Measurements from ENCODE around the gene GSDME. TPM values are rescaled to one million over a fixed set of nuclear protein-coding genes. Genes with fewer than 3 reads are reported as not detected.

The GSDME gene
- total and polyA plus RNA-seq, 2 donors (not counting 1 experiment from before 2014, with no cell fraction given), result 40.8 to 57.1 TPM

DNA sequence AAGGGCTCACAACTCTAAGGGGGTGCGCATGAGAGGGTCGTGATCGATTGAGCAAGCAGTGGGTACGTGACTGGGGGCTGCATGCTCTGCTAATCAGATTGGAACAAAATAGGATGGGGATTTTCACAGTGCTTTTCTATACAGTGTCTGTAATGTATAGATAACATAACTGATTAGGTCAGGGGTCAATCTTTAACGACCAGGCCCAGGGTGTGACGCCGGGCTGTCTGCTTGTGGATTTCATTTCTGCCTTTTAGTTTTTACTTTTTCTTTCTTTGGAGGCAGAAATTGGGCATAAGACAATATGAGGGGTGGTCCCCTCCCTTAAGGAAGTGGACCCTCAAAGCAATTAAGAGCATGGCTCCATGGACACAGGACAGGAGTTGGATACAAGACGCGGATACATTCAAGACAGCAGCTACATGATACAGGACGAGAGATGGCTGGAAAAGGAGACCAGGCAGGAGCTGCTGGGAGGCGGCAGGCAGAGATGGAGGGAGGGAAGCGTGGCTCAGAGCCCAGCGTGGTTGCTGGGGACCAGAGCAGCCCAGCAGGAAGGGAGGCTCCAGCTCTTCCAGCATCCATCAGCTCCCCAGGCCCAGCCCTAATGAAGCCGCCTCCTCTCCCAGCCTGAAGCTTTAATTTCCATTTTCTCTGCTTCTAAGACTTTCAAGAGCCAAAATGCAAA, 31.6 kb downstream of the GSDME start:
- TF ChIP-seq, protein P1, sequence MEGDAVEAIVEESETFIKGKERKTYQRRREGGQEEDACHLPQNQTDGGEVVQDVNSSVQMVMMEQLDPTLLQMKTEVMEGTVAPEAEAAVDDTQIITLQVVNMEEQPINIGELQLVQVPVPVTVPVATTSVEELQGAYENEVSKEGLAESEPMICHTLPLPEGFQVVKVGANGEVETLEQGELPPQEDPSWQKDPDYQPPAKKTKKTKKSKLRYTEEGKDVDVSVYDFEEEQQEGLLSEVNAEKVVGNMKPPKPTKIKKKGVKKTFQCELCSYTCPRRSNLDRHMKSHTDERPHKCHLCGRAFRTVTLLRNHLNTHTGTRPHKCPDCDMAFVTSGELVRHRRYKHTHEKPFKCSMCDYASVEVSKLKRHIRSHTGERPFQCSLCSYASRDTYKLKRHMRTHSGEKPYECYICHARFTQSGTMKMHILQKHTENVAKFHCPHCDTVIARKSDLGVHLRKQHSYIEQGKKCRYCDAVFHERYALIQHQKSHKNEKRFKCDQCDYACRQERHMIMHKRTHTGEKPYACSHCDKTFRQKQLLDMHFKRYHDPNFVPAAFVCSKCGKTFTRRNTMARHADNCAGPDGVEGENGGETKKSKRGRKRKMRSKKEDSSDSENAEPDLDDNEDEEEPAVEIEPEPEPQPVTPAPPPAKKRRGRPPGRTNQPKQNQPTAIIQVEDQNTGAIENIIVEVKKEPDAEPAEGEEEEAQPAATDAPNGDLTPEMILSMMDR (conservative IDR thresholded peaks at IDR 0.05 in 1 of 2, IDR thresholded peaks at IDR 0.05 in 1 of 2; ENCODE audit: low read depth in 1 of 2, low read length in 2 of 2), result no peak
- no peak for TF ChIP-seq EZH2 (IDR thresholded peaks at IDR 0.05; ENCODE audit: low read length, missing control alignments)
- Histone ChIP-seq H3K4me3 (replicated peaks in 1 of 4; ENCODE audit: control extremely low read depth in 1 of 4, insufficient read depth in 1 of 4, low read depth in 3 of 4, low read length in 4 of 4) (no peak overlapping the region), H3K27me3 (ENCODE audit: control insufficient read depth, insufficient read depth, low read length) (no peaks in the 10 kb centered on the region), H3K4me1 (ENCODE audit: control insufficient read depth, extremely low read depth, insufficient read depth, low read length) (peaks cover 2% of the 10 kb centered on the region), H3K27ac (ENCODE audit: insufficient read depth, low read length) (no peak overlapping the region), H3K79me2 (ENCODE audit: control insufficient read depth, insufficient read depth, low read length) (no peaks in the 10 kb centered on the region), H3K9ac (ENCODE audit: insufficient read depth, low read length) (no peak overlapping the region), H2AFZ (ENCODE audit: low read length) (no peak overlapping the region), H3K9me3 (ENCODE audit: control insufficient read depth, insufficient read depth, low read depth, low read length) (no peaks in the 10 kb centered on the region), H3K36me3 (ENCODE audit: control insufficient read depth, insufficient read depth, low read length) (no peaks in the 10 kb centered on the region), H3K4me2 (ENCODE audit: extremely low read depth, insufficient read depth, low read length) (no peak overlapping the region), H4K20me1 (ENCODE audit: control insufficient read depth, extremely low read depth, insufficient read depth, low read length) (no peaks in the 10 kb centered on the region)
- no peak for DNase-seq (ENCODE audit: low read depth in 2 of 2)

DNA sequence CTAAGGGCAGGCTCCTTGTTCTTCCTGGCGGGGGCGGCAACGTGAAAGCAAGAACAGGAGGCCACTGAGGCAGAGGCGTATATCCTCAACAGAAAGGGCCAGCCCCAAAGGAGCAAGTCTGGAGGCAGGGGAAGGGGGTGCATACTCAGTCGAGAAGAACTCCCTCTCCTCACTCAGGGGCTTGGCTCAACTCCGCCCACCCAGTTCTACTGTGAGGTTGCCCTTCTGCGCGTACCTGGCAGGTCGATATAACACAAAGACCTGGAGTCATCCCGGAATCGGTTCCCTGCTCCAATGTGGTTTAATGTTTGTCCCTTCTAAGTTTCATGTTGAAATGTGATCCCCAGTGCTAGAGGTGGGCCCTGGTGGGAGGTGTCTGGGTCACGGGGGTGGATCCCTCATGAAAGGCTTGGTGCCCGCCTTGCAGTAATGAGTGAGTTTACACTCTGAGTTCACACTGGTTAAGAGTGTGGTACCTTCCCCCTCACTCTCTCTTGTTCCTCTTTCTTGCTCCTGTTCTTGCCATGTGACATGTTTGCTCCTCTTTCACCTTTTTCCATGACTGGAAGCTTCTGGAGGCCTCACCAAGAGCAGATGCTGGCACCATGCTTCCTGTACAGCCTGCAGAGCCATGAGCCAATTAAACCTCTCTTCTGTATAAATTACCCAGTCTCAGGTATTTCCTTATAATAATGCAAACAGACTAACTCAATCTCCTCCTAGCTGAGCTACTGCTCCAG, 32.6 kb downstream of the GSDME start:
- Histone ChIP-seq H3K9me3 (ENCODE audit: control insufficient read depth, insufficient read depth, low read depth, low read length) (no peaks in the 10 kb centered on the region), H3K27me3 (ENCODE audit: control insufficient read depth, insufficient read depth, low read length) (no peaks in the 10 kb centered on the region), H3K9ac (ENCODE audit: insufficient read depth, low read length) (no peak overlapping the region), H3K27ac (ENCODE audit: insufficient read depth, low read length) (no peak overlapping the region), H3K4me3 (replicated peaks in 1 of 4; ENCODE audit: control extremely low read depth in 1 of 4, insufficient read depth in 1 of 4, low read depth in 3 of 4, low read length in 4 of 4) (no peak overlapping the region), H3K4me2 (ENCODE audit: extremely low read depth, insufficient read depth, low read length) (no peak overlapping the region), H3K36me3 (ENCODE audit: control insufficient read depth, insufficient read depth, low read length) (no peaks in the 10 kb centered on the region), H3K79me2 (ENCODE audit: control insufficient read depth, insufficient read depth, low read length) (no peaks in the 10 kb centered on the region), H3K4me1 (ENCODE audit: control insufficient read depth, extremely low read depth, insufficient read depth, low read length) (peaks cover 2% of the 10 kb centered on the region), H2AFZ (ENCODE audit: low read length) (no peak overlapping the region), H4K20me1 (ENCODE audit: control insufficient read depth, extremely low read depth, insufficient read depth, low read length) (no peaks in the 10 kb centered on the region)
- TF ChIP-seq EZH2 (IDR thresholded peaks at IDR 0.05; ENCODE audit: low read length, missing control alignments), result no peak
- TF ChIP-seq, protein P1 (conservative IDR thresholded peaks at IDR 0.05 in 1 of 2, IDR thresholded peaks at IDR 0.05 in 1 of 2; ENCODE audit: low read depth in 1 of 2, low read length in 2 of 2), result no peak
- no peak for DNase-seq (ENCODE audit: low read depth in 2 of 2)

DNA sequence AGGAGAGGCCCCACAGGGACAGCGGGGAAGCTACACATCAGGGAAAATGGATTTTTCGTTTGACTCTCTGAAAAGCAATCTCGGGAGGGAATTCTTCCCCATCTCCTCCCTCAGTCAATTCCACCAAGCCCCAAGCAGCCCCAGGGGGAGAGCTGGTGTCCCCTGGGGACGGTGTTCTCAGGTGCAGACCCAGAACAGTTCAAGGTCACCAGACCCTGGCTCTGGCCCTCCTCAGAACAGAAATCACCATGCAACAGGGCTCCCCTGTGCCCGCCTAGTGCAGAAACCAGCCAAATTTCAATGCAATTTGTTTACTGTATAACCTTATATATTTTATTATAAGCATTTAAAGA, 34.1 kb downstream of the GSDME start:
- Histone ChIP-seq H3K9me3 (ENCODE audit: control insufficient read depth, insufficient read depth, low read depth, low read length) (no peaks in the 10 kb centered on the region), H3K27ac (ENCODE audit: insufficient read depth, low read length) (no peak overlapping the region), H3K4me3 (replicated peaks in 1 of 4; ENCODE audit: control extremely low read depth in 1 of 4, insufficient read depth in 1 of 4, low read depth in 3 of 4, low read length in 4 of 4) (no peak overlapping the region), H3K36me3 (ENCODE audit: control insufficient read depth, insufficient read depth, low read length) (no peaks in the 10 kb centered on the region), H3K79me2 (ENCODE audit: control insufficient read depth, insufficient read depth, low read length) (no peaks in the 10 kb centered on the region), H3K4me1 (ENCODE audit: control insufficient read depth, extremely low read depth, insufficient read depth, low read length) (no peaks in the 10 kb centered on the region), H2AFZ (ENCODE audit: low read length) (no peak overlapping the region), H4K20me1 (ENCODE audit: control insufficient read depth, extremely low read depth, insufficient read depth, low read length) (no peaks in the 10 kb centered on the region), H3K9ac (ENCODE audit: insufficient read depth, low read length) (no peak overlapping the region), H3K4me2 (ENCODE audit: extremely low read depth, insufficient read depth, low read length) (no peak overlapping the region), H3K27me3 (ENCODE audit: control insufficient read depth, insufficient read depth, low read length) (no peaks in the 10 kb centered on the region)
- no peak for DNase-seq (ENCODE audit: low read depth in 2 of 2)
- TF ChIP-seq, protein P1 (conservative IDR thresholded peaks at IDR 0.05 in 1 of 2, IDR thresholded peaks at IDR 0.05 in 1 of 2; ENCODE audit: low read depth in 1 of 2, low read length in 2 of 2), result no peak
- no peak for TF ChIP-seq EZH2 (IDR thresholded peaks at IDR 0.05; ENCODE audit: low read length, missing control alignments)

Measured in fibroblast of lung (primary cell).